GM21619 (cell line): Measurements from ENCODE around the gene CD22.

Experiments
- ATAC-seq: cut with Tn5 transposase; IDR thresholded peaks from one replicate; pipeline ENCODE4 v1.9.1; 2021; ENCODE audit not compliant: unreplicated experiment

The CD22 gene

GRCh38 chr19:35381318-35381717, 52.3 kb downstream of the CD22 start:
- no peak for ATAC-seq

- no peak for ATAC-seq
Observed at GRCh38 chr19:35381926-35382325, 52.9 kb downstream of the CD22 start.

- ATAC-seq: no peak
Observed at GRCh38 chr19:35383536-35383935, 54.5 kb downstream of the CD22 start.

- no peak for ATAC-seq
Observed at GRCh38 chr19:35388277-35389054, 59.5 kb downstream of the CD22 start.

- no peak for ATAC-seq
Observed at GRCh38 chr19:35389192-35389861, 60.3 kb downstream of the CD22 start.

- no peak for ATAC-seq
Observed at GRCh38 chr19:35392742-35393715, 64.0 kb downstream of the CD22 start.

GRCh38 chr19:35395382-35396199, 66.6 kb downstream of the CD22 start:
- ATAC-seq: no peak

- no peak for ATAC-seq
Observed at GRCh38 chr19:35396240-35396885, 67.4 kb downstream of the CD22 start.
